GM10266 (cell line): Measurements from ENCODE around the gene MYLK4.

Experiments used
- DNase-seq: peaks from one replicate; pipeline ENCODE4 v3.0.0; 2012; ENCODE audit errors: extremely low spot score
- TF ChIP-seq, protein P1 (sequence below): IDR thresholded peaks from 2 replicates; pipeline ENCODE4 v1.5.1; 2012; ENCODE audit warnings: mild to moderate bottlenecking, low read depth; ENCODE audit not compliant: control insufficient read depth, insufficient read depth; ENCODE audit errors: missing control alignments

The MYLK4 gene

DNA sequence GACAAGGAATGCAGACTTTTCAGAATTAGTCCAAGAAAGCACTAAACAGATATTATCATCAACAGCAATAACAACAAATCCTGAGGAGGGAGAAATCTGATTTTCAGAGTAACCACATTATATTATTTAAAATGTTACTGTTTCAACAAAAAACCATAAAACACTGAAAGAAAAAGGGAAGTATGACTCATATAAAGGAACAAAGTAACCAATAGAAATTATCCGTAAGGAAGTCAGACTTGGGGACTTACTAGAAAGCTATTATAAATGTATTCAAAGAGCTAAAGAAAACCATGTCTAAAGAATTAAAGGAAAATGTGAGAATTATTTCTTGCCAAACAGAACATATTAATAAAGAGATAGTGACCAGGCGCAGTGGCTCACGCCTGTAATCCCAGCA lies 98.1 kb downstream of the MYLK4 start:
- TF ChIP-seq, protein P1, sequence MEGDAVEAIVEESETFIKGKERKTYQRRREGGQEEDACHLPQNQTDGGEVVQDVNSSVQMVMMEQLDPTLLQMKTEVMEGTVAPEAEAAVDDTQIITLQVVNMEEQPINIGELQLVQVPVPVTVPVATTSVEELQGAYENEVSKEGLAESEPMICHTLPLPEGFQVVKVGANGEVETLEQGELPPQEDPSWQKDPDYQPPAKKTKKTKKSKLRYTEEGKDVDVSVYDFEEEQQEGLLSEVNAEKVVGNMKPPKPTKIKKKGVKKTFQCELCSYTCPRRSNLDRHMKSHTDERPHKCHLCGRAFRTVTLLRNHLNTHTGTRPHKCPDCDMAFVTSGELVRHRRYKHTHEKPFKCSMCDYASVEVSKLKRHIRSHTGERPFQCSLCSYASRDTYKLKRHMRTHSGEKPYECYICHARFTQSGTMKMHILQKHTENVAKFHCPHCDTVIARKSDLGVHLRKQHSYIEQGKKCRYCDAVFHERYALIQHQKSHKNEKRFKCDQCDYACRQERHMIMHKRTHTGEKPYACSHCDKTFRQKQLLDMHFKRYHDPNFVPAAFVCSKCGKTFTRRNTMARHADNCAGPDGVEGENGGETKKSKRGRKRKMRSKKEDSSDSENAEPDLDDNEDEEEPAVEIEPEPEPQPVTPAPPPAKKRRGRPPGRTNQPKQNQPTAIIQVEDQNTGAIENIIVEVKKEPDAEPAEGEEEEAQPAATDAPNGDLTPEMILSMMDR = no peak
- DNase-seq = no peak

DNA sequence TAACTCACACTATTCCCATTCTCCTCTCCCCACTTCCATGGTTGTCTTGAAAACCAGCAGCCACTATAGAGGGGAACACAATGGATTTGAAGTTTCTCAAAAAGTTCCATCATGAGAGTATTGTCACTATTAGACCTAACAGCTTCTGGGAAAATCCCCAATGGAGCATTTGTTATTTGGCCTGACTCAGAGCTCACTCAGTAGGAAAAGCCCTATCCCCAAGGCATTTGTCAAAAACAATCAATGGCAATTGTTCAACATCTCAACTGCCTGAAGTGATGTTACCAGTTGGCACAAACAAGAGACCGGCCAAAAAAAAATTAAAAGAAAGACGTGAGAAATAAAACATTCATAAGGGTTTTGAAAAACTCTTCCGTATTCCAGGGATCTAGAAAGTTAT lies 98.8 kb downstream of the MYLK4 start:
- TF ChIP-seq, protein P1 = no peak
- no peak for DNase-seq

DNA sequence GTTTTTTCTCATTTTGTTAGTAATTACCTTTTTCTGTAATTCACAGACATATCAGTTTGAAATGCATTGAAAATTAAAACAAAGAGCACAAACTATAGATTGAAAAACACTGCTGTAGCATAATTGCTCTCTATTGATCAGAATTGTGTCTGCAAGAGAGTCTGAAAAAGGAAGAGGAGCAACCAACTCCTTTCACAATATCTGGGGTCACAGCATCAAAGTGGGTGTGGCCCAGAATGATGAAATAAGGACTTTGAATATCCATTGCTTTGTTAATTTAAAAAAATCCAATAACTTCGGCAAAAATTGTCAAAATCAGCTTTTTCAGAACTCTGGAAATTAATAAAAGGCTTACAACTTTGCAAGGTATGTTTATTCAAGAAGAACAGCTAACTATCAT lies 99.2 kb downstream of the MYLK4 start:
- TF ChIP-seq, protein P1 = no peak
- no peak for DNase-seq

DNA sequence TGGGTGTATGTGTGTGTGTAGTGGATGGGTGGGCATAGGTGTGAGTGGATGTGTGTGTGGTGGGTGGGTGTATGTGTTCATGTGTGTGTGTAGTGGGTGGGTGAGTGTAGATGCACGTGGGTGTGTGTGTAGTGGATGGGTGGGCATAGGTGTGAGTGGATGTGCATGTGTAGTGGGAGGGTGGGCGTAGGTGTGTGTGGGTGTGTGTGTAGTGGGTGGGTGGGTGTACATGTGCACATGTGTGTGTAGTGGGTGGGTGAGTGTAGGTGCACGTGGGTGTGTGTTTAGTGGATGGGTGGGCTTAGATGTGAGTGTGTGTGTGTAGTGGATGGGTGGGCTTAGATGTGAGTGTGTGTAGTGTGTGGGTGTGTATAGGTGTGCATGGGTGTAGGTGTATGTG lies 104.4 kb downstream of the MYLK4 start:
- no peak for DNase-seq
- TF ChIP-seq, protein P1 = no peak

DNA sequence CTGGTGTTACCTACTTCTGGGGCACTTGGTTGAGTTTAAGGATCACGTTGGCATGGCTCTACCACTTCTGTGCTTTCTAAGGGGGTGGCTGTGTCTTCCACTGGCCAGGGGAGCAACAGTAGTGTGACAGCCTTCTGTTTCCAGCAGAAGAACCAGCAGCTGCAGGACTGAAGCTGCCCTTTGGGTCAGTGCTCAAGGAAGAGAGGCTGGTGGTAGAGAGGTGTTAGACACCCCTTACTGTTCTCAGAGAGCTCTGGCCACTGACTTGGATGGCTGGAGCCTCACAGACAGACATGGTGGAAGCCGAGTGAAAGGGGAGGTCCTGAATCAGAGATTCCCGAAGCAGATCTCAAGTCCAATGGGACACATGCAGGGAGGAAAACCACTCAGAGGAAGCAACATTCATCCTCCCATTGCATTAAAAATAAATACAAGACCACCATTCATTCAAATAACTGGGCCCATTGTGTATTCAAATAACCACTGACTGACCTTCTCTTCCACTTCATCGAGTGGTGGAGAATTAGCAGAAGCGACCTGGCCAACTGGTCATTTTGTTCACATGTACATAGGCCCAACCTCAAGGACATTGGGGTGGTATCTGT lies 106.7 kb downstream of the MYLK4 start:
- TF ChIP-seq, protein P1 = no peak
- no peak for DNase-seq

DNA sequence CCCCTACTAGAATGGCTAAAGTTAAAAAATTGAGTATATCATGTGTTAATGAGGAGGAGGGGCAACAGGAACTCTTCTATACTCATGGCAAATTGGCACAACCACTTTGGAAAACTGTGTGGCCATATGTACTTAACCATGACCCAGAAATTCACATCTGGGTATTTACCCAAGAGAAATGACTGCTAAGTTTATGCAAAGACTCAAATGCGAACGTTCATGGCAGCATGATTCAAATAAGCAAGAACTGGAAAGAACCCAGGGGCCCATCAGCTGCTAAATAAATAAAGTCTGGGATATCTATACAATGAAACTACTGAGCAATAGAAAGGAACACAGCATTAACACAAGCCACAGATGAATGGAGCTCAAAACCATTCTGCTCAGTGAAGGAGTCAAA lies 107.6 kb downstream of the MYLK4 start:
- no peak for DNase-seq
- TF ChIP-seq, protein P1 = no peak

DNA sequence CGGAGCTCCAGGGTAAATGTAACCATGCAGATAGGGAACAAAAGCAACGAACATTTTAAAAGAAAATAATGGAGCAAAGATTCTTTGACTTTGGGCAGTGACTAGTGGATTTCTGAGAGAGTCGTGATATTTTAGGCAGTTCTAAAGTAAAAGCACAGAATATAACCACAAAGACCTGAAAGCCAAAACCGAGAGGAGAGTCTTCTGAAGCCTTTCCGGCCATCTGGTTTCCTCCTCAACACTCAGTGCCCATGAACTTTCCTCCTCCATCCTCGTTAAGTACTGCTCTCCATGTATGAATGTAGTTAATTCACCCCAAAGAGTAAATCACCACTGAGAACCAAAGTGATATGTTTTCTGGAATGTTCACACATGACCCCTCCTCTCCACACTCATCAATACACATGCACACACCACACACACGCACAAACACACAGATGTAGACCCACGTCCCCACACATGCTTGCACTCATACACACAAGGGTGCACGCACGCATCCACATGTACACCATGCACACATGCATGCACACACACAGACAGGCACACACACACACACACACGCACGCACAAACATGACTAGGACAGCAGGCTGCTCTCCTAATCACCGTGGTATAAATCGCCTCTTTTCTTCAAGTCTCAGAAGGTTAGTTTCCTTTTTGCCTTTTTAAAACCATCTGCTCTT lies 109.5 kb downstream of the MYLK4 start:
- peak; percentile 37 for DNase-seq
- TF ChIP-seq, protein P1 = no peak
